ENCODE data around the gene MRGPRF. TPM values are rescaled to one million over a fixed set of nuclear protein-coding genes. Genes with fewer than 3 reads are reported as not detected.
A peak's percentile ranks its signal among the peaks of the same experiment; 100 is the strongest.

The MRGPRF gene
- total RNA-seq, 1 donor from 2014 or later, result 20.5 TPM

DNA sequence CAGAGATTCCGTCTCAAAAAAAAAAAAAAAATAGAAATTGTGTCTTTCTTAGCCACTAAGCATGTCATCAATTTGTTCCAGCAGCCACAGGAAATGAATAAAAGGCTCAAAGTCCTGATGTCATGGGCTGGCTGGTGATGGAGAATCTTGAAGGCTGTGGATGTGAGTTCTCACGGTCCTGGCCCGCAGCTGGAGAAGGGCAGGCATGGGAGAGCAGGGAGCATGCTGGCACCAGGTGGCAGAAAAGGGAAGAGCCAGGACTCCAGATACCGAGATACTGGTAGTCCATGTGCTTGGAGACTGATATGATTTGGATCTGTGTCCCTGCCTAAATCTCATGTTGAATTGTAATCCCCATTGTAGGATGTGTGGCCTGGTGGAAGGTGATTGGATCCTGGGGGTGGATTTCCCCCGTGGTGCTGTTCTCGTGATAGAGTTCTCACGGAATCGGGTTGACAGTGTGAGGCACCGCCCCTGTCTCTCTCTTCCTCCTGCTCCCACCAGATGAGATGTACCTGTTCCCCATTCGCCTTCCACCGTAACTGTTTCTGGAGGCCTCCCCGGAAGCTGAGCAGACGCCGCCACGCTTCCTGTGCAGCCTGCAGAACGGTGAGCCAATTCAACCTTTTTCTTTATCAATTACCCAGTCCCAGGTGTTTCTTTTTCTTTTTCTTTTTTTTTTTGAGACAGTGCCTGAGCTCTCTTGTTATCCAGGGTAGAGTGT is 50.4 kb downstream of the MRGPRF start:
- DNase-seq, result peak; percentile 89

DNA sequence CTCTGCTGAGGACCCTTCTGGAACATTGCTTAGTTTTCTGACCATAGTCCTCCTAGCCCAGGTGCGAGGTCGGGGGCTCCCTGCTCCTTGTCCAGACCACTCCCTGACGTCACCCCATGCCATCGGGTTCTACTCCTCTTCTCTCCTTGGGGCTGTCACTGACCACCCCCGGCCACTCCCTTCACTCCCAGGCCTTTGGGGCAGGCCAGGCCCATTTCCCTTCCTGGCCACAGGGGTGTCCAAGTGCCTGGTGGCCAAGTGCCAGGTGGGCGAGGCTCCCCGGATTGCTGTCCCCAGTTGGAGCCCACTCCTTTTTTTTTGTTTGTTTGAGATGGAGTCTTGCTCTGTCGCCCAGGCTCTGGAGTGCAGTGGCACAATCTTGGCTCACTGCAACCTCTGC is 51.8 kb downstream of the MRGPRF start:
- no peak for DNase-seq

DNA sequence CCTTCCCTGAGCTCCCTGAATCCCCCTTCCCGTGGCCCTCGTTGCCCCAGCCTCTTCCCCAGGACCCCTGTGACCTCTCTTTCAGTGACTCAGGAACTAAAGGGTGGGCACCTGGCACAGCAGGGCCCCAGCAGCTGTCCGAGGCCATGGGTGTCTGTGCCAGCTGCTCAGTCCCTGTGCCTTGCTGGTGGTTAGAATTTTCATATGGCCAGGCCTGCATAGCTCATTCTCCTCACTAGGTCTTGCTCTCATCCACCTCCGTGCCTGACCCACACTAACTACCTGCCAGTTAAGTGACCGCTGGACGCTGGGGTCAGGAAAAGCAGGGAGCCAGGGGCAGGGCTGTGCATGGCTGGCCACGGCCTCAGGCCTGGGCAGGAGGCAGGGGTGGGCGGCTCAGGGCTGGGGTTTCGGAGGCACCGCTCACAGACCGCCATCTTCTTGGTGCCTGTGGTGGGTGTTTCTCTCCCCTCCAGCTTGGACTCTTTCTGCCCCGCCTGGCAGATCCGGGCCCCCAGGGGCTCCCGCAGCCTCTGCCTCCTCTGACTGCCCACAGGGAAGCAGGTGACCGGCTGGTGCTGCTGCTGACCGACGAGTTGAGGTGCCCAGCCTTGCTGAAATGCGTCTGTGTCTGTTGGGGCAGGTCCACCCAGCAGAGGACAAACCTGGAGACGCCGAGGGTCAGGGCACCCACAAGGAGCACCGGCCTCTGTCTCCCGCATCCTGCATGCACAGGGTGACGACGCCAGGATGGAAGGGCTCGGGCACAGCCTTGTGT is 52.6 kb downstream of the MRGPRF start:
- peak; percentile 50 for DNase-seq

DNA sequence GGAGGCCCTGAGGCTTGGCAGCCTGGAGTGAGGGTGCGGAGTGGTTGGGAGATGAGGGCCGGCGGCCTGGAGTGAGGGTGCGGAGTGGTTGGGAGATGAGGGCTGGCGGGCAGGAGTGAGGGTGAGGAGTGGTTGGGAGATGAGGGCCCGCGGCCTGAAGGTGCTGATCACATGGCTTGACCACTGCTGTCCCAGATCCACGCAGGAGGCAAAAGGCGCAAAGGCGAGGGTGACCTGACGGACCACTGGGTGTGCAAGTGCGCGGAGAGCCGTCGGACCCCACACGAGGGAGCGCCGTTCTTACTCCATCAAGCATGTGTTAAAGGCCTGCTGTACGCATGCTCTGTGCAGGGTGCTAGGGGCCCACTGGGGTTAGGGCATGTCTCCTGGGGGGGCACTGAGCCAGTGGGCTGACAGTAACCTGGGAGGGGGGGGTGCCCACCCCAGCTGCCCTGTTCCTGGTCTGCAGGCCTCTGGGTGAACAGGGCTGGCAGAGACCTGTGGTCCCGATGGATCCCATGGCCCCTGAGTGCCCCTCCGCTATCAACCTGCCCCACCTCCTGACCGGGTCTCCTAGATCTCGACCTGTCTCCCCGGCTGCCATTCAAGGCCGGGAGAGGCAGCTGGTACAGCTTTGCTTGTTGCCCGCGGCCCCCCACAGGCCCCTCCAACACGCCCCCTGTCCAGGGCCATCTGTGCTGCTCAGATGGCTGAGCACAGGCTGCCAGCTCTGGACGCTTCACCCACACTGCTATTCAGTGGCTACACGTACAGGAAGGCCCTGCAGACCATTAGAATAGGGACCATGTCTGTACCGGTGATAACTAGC is 53.4 kb downstream of the MRGPRF start:
- peak; percentile 70 for DNase-seq

DNA sequence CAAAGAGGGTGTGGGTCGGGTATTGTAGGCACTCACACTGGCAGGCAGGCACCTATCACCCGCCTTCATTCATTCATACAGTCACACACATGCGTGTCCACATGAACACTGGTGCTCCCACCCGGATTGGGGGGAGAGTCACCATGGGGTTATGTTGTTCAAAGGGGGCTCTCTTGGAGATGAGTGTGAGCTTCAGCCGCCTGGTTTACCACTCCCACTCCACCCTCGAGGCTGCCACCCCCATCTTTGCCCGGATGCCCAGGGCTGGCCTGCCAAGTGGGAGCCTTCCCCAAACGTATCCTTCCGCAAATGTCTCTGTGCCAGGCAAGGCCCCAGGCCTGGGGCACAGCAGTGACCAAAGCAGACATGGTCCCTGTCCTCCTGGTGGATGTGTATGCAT is 54.8 kb downstream of the MRGPRF start:
- DNase-seq, result no peak

DNA sequence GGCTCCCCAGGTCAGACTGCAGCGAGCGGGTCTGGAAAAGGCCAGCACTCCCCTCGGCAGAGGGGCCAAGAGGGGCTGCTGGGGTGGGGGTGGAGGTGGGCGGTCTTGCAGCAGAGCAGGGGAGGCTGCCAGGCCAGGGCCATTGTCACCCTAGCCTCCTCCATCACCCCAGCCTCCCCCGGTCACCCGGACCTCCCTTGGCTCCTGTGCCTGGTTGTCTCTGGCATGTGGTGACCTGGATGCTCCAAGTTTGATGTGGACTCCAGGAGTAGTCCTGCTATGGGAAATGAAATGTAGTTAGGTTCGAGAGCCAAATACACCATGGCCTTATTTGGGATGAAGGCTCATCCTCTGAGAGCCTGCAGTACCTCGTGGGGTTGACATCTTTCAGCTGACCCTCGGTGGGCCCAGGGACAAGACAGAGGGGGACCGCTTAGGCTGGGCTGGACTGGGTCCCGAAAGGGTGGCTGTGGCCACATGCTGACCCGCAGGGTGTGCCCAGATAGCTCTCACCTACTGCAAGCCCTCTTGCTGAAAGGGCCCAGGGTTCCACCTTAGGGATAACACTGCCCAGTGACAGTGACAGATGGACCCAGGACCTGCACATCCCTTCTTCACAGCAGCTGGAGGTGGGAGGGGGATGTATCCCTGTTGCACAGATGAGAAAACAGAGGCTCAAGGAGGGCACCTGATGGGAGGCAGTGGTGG is 56.3 kb downstream of the MRGPRF start:
- DNase-seq, result no peak

DNA sequence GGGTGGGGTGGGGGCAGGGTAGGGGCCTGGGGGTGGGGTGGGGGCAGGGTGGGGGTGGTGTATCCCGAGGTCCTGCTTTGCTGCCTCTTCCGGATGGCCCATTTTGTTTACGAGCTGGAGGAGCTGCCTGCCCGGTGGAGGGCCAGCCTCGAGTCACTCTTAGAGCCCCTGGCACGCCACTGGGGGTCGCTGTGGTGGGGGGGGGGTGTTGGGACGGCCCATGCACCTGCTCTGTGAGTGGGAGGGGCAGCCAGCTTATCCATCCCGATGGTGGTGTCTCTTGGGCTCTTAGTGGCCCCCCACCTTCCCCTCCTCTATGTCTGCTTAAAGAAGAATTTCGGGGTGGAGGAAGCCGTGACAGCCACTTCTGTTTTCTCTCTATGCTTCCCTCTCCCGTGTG is 56.9 kb downstream of the MRGPRF start:
- no peak for DNase-seq

DNA sequence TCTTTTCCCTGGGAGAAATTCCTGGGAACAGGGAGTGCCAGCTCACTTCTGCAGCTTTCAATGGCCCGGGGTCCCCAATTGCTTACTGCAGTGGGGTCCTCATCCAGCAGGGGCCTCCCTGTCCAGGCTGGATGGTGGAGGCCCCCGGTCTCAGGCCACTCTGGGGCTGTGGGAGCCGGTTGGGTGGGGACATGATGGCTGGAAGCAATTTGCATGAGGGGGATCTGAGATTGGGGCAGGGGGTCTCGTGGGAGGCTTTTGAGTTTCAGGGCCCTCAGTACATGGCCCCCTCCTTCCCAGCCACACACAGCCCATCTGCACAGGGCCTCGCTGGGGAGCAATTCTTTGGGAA is 57.5 kb downstream of the MRGPRF start:
- DNase-seq, result no peak

DNA sequence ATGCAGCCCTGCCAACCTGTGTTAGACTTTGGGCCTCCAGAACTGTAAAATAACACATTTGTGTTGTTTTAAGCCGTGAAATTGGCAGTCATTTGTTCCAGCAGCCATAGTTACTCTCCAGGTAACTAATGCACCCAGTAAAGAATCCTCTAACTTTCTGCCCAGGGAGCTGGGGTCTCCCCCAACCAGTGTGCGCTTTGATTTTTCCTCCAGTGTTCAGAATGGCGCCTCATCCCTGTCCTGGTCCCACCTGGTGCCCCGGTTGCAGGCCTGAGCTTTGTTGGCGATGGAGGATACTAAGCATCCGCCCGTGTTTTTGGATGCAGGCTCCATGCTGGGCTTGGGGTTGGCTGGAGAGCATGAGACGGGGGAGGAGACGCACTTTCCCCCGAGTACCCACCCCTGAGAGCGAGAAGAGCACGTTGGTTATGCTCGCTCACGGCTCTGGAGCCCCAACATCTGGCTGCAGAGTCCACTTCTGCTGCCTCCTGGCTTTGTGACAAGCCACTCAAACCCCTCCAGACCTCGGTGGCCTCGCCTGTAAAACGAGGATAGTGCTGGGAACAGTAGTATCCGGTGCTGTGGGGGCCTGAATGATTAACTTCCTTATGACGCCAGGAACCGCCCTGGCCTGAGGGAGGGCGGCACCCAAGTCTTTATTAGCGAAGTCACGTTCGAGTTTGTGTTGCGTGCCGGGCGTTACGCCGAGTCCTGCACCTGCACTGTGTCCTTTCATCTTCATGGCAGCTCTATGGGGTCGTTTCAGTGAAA is 58.0 kb downstream of the MRGPRF start:
- DNase-seq, result peak; percentile 75

Other genes with a start within 250 kb of the MRGPRF start
- 14.2 TPM for gene CPT1A, start 171.3 kb downstream of the MRGPRF start, total RNA-seq
- 30.1 TPM for gene MRPL21, start 109.4 kb downstream of the MRGPRF start, total RNA-seq
- 20.1 TPM for gene IGHMBP2, start 109.4 kb downstream of the MRGPRF start, total RNA-seq
- not detected for gene MRGPRD, start 32.3 kb downstream of the MRGPRF start, total RNA-seq
- 11.5 TPM for gene TPCN2, start 35.7 kb upstream of the MRGPRF start, total RNA-seq
- gene SMIM38, start 142.7 kb upstream of the MRGPRF start, total RNA-seq, result 0.51 TPM